ENCODE measurements around the gene RFC2. TPM values are rescaled to one million over a fixed set of nuclear protein-coding genes. Genes with fewer than 3 reads are reported as not detected.

The RFC2 gene
- total and polyA plus RNA-seq, 2 of the 8 experiments (the other 6 are each of a cell fraction or from before 2014, with no cell fraction given), result 52.9 to 85.4 TPM

GRCh38 chr7:74297516-74298233 lies 43.5 kb upstream of the RFC2 start (continued):
- TF ChIP-seq CTCF (IDR thresholded peaks at IDR 0.05; ENCODE audit: control extremely low read depth in 1 of 3, insufficient read depth in 1 of 3, low read depth in 1 of 3, low read length in 3 of 3) (no peak), POU5F1 (IDR thresholded peaks at IDR 0.05; ENCODE audit: low read depth, low read length) (no peak)

All from H1 (cell line).